Measurements from ENCODE around the gene C10orf95.
"Not testable (repeated sequence)": the region's sequence is repeated elsewhere in the genome, so short reads cannot be mapped to it uniquely, and the experiment has no call there.

GRCh38 chr10:102454662-102455487 is 3.5 kb upstream of the C10orf95 start:
- not testable (repeated sequence) for TF ChIP-seq CTCF, POLR2A, EP300 (IDR thresholded peaks at IDR 0.05)
